ENCODE results near the gene STK38. TPM values are rescaled to one million over a fixed set of nuclear protein-coding genes. Genes with fewer than 3 reads are reported as not detected.

Gene STK38
- total and polyA plus RNA-seq, 9 of the 15 experiments (the other 6 are each of a cell fraction or from before 2014, with no cell fraction given) = 5.7 to 28.7 (median 19.5) TPM

- TF ChIP-seq ARID3B (CRISPR knock-in tag; IDR thresholded peaks at IDR 0.05; ENCODE audit: borderline replicate concordance) = no peak
- TF ChIP-seq HLTF (IDR thresholded peaks at IDR 0.05) = no peak
- no peak for TF ChIP-seq KLF13 (tag; IDR thresholded peaks at IDR 0.05; ENCODE audit: borderline replicate concordance, low read depth)
- TF ChIP-seq ARHGAP35 (IDR thresholded peaks at IDR 0.05; ENCODE audit: partially characterized antibody) = no peak
- no peak for TF ChIP-seq HMG20A (CRISPR knock-in tag; conservative IDR thresholded peaks at IDR 0.05)
- no peak for TF ChIP-seq PYGO2 (tag; IDR thresholded peaks at IDR 0.05)
- no peak for TF ChIP-seq PRPF4 (IDR thresholded peaks at IDR 0.05; ENCODE audit: insufficient read depth, low read depth, low read length, poor library complexity, severe bottlenecking)
- no peak for TF ChIP-seq YBX1 (IDR thresholded peaks at IDR 0.05)
- TF ChIP-seq FOXK1 (CRISPR knock-in tag; IDR thresholded peaks at IDR 0.05; ENCODE audit: borderline replicate concordance) = no peak
- TF ChIP-seq ZNF197 (CRISPR knock-in tag; IDR thresholded peaks at IDR 0.05; ENCODE audit: low read depth) = no peak
- no peak for TF ChIP-seq SRF (CRISPR knock-in tag; IDR thresholded peaks at IDR 0.05)
- no peak for TF ChIP-seq SRSF1 (IDR thresholded peaks at IDR 0.05; ENCODE audit: low read depth, low read length)
These were observed 30.3 kb downstream of the STK38 start (continued) for GRCh38 chr6:36516988-36517387.

All from K562 (cell line).